Muscle layer of duodenum (tissue), 2 donors: ENCODE data around the gene MCAT.

Experiments used
- H3K27ac ChIP-seq: one replicate; pipeline ENCODE4 v1.7.0; 2013; ENCODE audit warnings: mild to moderate bottlenecking, low read length
- H3K27me3 ChIP-seq: one replicate; pipeline ENCODE4 v1.7.0; 2013; ENCODE audit warnings: low read depth, mild to moderate bottlenecking, control low read depth, low read length
- H3K36me3 ChIP-seq, 2 donors: one replicate each; pipeline ENCODE4 v1.7.0; 2013; ENCODE audit warnings: low read length in 2 of 2, control low read depth in 1 of 2, mild to moderate bottlenecking in 1 of 2; ENCODE audit not compliant: insufficient read depth in 2 of 2, control insufficient read depth in 1 of 2
- H3K4me1 ChIP-seq, 2 donors: one replicate each; pipeline ENCODE4 v1.7.0; 2013; ENCODE audit warnings: low read length in 2 of 2, mild to moderate bottlenecking in 2 of 2, control low read depth in 1 of 2, moderate library complexity in 1 of 2; ENCODE audit not compliant: insufficient read depth in 2 of 2, control insufficient read depth in 1 of 2
- H3K4me3 ChIP-seq, 2 donors: one replicate each; pipeline ENCODE4 v1.7.0; 2013; ENCODE audit warnings: low read length in 2 of 2, low read depth in 1 of 2, mild to moderate bottlenecking in 1 of 2
- H3K9me3 ChIP-seq, 2 donors: one replicate each; pipeline ENCODE4 v1.7.0; 2013; ENCODE audit warnings: low read length in 2 of 2, control low read depth in 1 of 2, mild to moderate bottlenecking in 1 of 2; ENCODE audit not compliant: control insufficient read depth in 1 of 2
- donor health status: healthy.

MCAT gene

GRCh38 chr22:43171019-43171491, 27.9 kb upstream of the MCAT start:
- no peak overlapping the region for H3K4me3 ChIP-seq
- no peaks in the 10 kb centered on the region for H3K4me1 ChIP-seq
- H3K9me3 ChIP-seq, result no peaks in the 10 kb centered on the region
- peaks cover 14 to 80% of the 10 kb centered on the region in 2 donors for H3K36me3 ChIP-seq
- no peak overlapping the region for H3K27ac ChIP-seq
- H3K27me3 ChIP-seq, result no peaks in the 10 kb centered on the region

- Histone ChIP-seq H3K4me1 (no peaks in the 10 kb centered on the region), H3K36me3 (peaks cover 14 to 74% of the 10 kb centered on the region in 2 donors), H3K4me3 (no peak overlapping the region)
Measured at GRCh38 chr22:43170131-43170480, 26.9 kb upstream of the MCAT start.

GRCh38 chr22:43169310-43170130, 26.3 kb upstream of the MCAT start:
- no peaks in the 10 kb centered on the region for H3K4me1 ChIP-seq

More at GRCh38 chr22:43170131-43170480, 26.9 kb upstream of the MCAT start:
- Histone ChIP-seq H3K9me3 (no peaks in the 10 kb centered on the region), H3K27ac (no peak overlapping the region), H3K27me3 (no peaks in the 10 kb centered on the region)

GRCh38 chr22:43168471-43169309, 25.5 kb upstream of the MCAT start:
- no peaks in the 10 kb centered on the region for H3K27me3 ChIP-seq
- no peaks in the 10 kb centered on the region for H3K9me3 ChIP-seq
- H3K4me1 ChIP-seq, result peaks cover 0 to 8% of the 10 kb centered on the region in 2 donors
- H3K4me3 ChIP-seq, result no peak overlapping the region
- H3K36me3 ChIP-seq, result peaks cover 14 to 61% of the 10 kb centered on the region in 2 donors
- no peak overlapping the region for H3K27ac ChIP-seq

More at GRCh38 chr22:43169310-43170130, 26.3 kb upstream of the MCAT start:
- no peaks in the 10 kb centered on the region for H3K27me3 ChIP-seq
- peaks cover 14 to 69% of the 10 kb centered on the region in 2 donors for H3K36me3 ChIP-seq
- H3K27ac ChIP-seq, result no peak overlapping the region
- H3K9me3 ChIP-seq, result no peaks in the 10 kb centered on the region
- H3K4me3 ChIP-seq, result no peak overlapping the region

GRCh38 chr22:43167001-43167589, 23.9 kb upstream of the MCAT start:
- Histone ChIP-seq H3K36me3 (peaks cover 8 to 56% of the 10 kb centered on the region in 2 donors), H3K27ac (no peak overlapping the region), H3K9me3 (no peaks in the 10 kb centered on the region), H3K4me1 (peaks cover 0 to 10% of the 10 kb centered on the region in 2 donors), H3K4me3 (no peak overlapping the region), H3K27me3 (no peaks in the 10 kb centered on the region)

GRCh38 chr22:43166132-43166930, 23.1 kb upstream of the MCAT start:
- Histone ChIP-seq H3K4me1 (peaks cover 0 to 10% of the 10 kb centered on the region in 2 donors), H3K27me3 (no peaks in the 10 kb centered on the region), H3K9me3 (no peaks in the 10 kb centered on the region), H3K4me3 (no peak overlapping the region), H3K36me3 (peaks cover 8 to 48% of the 10 kb centered on the region in 2 donors), H3K27ac (no peak overlapping the region)

- no peak overlapping the region for H3K4me3 ChIP-seq
- peaks cover 0 to 10% of the 10 kb centered on the region in 2 donors for H3K4me1 ChIP-seq
- H3K27ac ChIP-seq, result no peak overlapping the region
- no peaks in the 10 kb centered on the region for H3K9me3 ChIP-seq
- H3K27me3 ChIP-seq, result no peaks in the 10 kb centered on the region
- peaks cover 4 to 39% of the 10 kb centered on the region in 2 donors for H3K36me3 ChIP-seq
Measured at GRCh38 chr22:43164636-43165035, 21.4 kb upstream of the MCAT start.

GRCh38 chr22:43163241-43163795, 20.1 kb upstream of the MCAT start:
- Histone ChIP-seq H3K36me3 (peaks cover 4 to 31% of the 10 kb centered on the region in 2 donors), H3K27ac (no peak overlapping the region), H3K27me3 (no peaks in the 10 kb centered on the region), H3K9me3 (no peaks in the 10 kb centered on the region), H3K4me1 (peaks cover 0 to 10% of the 10 kb centered on the region in 2 donors), H3K4me3 (no peak overlapping the region)

GRCh38 chr22:43162412-43163150, 19.4 kb upstream of the MCAT start:
- peaks cover 0 to 10% of the 10 kb centered on the region in 2 donors for H3K4me1 ChIP-seq
- no peaks in the 10 kb centered on the region for H3K27me3 ChIP-seq
- H3K27ac ChIP-seq, result no peak overlapping the region
- H3K36me3 ChIP-seq, result peaks cover under 1 to 25% of the 10 kb centered on the region in 2 donors
- no peak overlapping the region for H3K4me3 ChIP-seq
- no peaks in the 10 kb centered on the region for H3K9me3 ChIP-seq
